Activated naive CD4-positive, alpha-beta T cell treated with anti-CD3 and anti-CD28 coated beads, Interleukin-2, amount 50 U/mL, for 24 hours (primary cell): Measurements from ENCODE around the gene MPEG1.

Source experiments
- H3K27ac Mint-ChIP-seq: one replicate; pipeline ENCODE4 v1.8.0; 2021; ENCODE audit warnings: mild to moderate bottlenecking, mixed read lengths
- H3K27me3 Mint-ChIP-seq: one replicate; pipeline ENCODE4 v1.8.0; 2021; ENCODE audit warnings: mixed read lengths
- H3K36me3 Mint-ChIP-seq: one replicate; pipeline ENCODE4 v1.8.0; 2021; ENCODE audit warnings: mixed read lengths
- H3K4me1 Mint-ChIP-seq: one replicate; pipeline ENCODE4 v1.8.0; 2021; ENCODE audit warnings: mixed read lengths
- H3K4me3 Mint-ChIP-seq: one replicate; pipeline ENCODE4 v1.8.0; 2021; ENCODE audit warnings: mild to moderate bottlenecking, mixed read lengths
- H3K9me3 Mint-ChIP-seq: one replicate; pipeline ENCODE4 v1.8.0; 2021; ENCODE audit warnings: mixed read lengths

The MPEG1 gene, protein sequence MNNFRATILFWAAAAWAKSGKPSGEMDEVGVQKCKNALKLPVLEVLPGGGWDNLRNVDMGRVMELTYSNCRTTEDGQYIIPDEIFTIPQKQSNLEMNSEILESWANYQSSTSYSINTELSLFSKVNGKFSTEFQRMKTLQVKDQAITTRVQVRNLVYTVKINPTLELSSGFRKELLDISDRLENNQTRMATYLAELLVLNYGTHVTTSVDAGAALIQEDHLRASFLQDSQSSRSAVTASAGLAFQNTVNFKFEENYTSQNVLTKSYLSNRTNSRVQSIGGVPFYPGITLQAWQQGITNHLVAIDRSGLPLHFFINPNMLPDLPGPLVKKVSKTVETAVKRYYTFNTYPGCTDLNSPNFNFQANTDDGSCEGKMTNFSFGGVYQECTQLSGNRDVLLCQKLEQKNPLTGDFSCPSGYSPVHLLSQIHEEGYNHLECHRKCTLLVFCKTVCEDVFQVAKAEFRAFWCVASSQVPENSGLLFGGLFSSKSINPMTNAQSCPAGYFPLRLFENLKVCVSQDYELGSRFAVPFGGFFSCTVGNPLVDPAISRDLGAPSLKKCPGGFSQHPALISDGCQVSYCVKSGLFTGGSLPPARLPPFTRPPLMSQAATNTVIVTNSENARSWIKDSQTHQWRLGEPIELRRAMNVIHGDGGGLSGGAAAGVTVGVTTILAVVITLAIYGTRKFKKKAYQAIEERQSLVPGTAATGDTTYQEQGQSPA

DNA sequence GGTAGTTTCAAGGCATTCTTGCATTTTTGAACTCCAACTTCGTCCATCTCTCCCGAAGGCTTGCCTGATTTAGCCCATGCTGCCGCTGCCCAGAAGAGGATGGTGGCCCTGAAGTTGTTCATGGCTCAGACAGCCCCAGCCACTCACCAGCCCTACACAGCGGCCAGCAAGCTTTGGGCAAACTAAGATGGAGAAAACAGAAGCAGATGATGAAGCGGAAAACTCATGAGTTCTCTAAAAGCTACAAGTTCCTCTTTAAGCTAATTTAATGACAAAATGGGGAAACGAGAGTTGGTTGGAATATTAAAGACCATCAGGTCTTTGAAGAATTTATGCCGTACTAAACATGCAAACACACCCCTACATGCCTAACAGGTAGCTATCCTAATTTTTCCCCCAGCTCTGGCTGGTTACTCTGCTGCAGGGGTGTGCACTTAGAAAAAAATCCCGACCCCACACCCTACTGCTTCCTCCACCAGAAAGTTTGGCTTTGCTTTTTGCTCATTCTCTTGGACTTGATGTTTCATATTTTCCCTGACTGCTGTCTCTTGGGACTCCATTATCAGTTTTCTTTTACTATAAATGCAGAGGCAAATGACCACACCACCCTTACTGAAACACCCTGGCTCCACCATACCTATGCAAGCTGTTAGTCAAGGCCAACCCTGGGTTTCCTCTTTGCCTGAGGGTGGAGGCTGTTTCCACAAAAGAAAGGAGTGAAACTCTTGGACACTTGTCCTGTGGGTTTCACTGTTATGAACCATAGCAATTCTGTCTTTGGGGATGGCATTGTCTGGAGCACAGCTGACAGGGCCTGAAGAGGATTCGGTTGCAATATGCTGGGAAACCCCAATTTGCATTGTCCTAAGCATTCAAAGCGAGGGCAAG, at the start of gene MPEG1:
MPEG1 (minus strand) TSS at position 184 of the 888 bp plus-strand sequence; CDS start at position 122, 62 bp downstream.
- Mint-ChIP-seq H3K9me3 (no peaks in the 10 kb centered on the region), H3K4me3 (no peak within 1 kb of the TSS), H3K4me1 (peaks cover 29% of the 10 kb centered on the region), H3K36me3 (no peaks in the 10 kb centered on the region), H3K27ac (no peak within 1 kb of the TSS), H3K27me3 (peaks cover 5% of the 10 kb centered on the region)

DNA sequence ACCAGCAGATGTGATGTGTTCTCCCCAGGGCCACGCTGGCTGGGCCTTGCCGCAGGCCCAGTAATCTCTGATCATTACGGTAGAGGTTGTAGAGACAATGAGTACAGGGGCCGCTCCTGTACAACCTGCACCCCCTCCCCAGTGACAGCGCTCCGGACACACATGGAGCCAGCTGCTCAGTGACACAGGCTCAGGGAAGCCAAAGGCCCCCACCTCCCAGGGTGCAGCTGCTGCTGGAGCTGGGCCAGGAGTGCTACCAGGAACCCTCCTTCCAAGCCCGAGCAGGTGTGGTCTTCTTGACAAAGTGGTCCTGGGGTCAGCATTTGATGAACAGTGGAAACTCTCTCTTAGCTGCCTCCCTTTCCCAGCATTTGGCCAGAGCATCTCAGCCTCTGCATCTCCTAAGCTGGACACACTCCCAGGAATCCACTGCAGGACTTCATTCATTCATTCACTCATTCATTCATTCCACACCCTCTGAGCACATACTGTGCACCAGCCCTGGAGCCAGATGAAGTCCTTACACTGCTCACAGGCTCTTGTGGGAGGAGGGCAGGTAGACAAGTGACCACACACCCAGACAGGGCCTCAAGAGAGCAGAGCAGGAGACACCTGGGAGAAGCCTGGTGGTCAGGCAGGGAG, 49.6 kb upstream of the MPEG1 start:
- Mint-ChIP-seq H3K36me3 (no peaks in the 10 kb centered on the region), H3K4me1 (no peaks in the 10 kb centered on the region), H3K9me3 (no peaks in the 10 kb centered on the region)

DNA sequence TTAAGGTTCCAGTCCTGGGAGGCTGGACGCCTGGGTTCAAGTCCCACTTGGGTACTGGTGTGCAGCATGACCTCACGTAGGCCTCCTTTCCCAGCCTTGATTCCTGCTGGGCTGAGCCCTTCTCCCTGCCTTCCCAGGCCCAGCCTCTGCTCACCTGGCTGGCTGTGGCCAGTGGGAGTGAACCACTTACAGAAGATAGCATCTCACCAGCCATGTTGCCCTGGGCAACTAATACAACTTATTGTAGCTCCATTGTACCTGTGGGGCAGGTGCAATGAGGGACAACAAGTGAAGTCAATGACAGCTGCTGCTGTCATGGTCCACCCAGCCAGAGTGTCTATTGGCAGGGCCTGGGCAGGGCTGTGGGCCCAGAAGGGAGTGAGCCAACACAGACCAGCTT, 48.4 kb upstream of the MPEG1 start:
- Mint-ChIP-seq H3K27me3 (no peaks in the 10 kb centered on the region), H3K4me1 (no peaks in the 10 kb centered on the region), H3K9me3 (no peaks in the 10 kb centered on the region), H3K27ac (no peak overlapping the region), H3K4me3 (no peak overlapping the region), H3K36me3 (no peaks in the 10 kb centered on the region)

More for the DNA sequence above, 49.6 kb upstream of the MPEG1 start:
- H3K27ac Mint-ChIP-seq, result no peak overlapping the region
- no peaks in the 10 kb centered on the region for H3K27me3 Mint-ChIP-seq
- H3K4me3 Mint-ChIP-seq, result no peak overlapping the region

DNA sequence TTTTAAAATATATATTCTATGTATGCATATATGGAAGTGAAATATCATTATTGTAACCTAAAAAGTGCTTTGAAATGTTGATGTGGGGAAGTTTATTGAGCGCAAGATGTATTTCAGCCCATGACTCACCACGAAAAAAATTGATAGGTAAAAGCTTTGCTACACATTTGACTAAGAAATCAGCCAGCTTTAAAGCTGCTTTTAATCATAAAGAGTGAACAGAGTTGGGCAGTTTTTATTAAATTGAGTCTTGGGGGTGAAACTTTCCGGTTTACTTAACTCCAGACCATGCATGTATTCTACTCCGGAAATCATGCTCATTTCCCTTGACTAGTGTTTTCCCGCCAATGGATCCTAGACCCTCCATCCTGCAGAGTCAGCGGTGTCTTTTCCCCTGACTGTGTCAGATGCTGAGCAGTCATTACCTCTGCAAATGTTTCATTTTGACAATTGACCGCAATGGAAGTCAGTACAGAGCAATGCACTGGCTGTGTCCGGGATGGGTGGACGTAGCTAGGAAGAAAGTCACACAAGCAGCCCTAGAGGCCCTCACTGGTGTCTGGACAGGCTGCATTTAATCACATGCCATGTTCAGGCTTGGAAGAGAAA, 47.2 kb upstream of the MPEG1 start:
- H3K27me3 Mint-ChIP-seq, result no peaks in the 10 kb centered on the region
- no peak overlapping the region for H3K27ac Mint-ChIP-seq
- H3K9me3 Mint-ChIP-seq, result no peaks in the 10 kb centered on the region
- no peak overlapping the region for H3K4me3 Mint-ChIP-seq
- no peaks in the 10 kb centered on the region for H3K4me1 Mint-ChIP-seq
- no peaks in the 10 kb centered on the region for H3K36me3 Mint-ChIP-seq

DNA sequence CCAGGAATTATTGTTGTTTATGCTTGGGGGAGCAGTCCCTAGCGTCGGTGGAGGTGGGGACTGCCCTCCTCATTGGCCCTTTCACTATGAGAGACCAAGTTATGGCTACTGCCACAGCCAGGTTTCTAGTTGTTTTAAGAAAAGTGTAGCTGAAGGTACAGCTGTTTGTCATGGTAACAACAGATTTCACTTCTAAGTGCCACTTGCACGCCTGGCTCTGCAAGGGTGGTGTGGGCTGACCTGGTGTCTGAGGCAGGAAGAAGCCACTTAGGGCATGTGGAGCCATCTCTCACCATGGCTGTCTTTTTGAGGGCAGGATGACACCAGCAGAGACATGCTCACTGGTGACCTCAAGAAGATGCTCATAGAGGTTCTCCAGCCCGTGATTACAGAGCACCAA, 46.3 kb upstream of the MPEG1 start:
- no peaks in the 10 kb centered on the region for H3K9me3 Mint-ChIP-seq
- H3K27me3 Mint-ChIP-seq, result no peaks in the 10 kb centered on the region
- H3K36me3 Mint-ChIP-seq, result no peaks in the 10 kb centered on the region
- H3K4me1 Mint-ChIP-seq, result no peaks in the 10 kb centered on the region
- no peak overlapping the region for H3K4me3 Mint-ChIP-seq
- H3K27ac Mint-ChIP-seq, result no peak overlapping the region

DNA sequence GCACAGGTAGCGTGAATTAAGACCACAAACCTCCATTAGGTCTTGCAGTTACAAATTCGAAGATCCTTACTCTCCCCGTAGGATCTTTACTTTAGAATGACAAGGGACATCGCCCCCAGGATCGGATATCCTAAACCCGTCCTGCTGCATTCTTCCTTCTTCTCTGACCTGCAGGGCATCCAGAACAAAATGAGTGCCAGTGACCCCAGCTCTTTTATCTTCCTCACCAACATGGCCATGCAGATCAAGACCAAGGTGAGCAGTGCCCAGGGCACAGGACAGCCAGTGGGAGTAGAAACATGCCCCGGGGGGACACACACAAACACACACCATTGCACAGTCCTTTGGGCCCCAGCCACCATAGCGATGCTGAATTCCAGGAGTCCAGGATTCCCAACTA, 42.6 kb upstream of the MPEG1 start:
- Mint-ChIP-seq H3K36me3 (no peaks in the 10 kb centered on the region), H3K4me1 (no peaks in the 10 kb centered on the region), H3K27me3 (no peaks in the 10 kb centered on the region), H3K9me3 (no peaks in the 10 kb centered on the region), H3K4me3 (no peak overlapping the region), H3K27ac (no peak overlapping the region)

DNA sequence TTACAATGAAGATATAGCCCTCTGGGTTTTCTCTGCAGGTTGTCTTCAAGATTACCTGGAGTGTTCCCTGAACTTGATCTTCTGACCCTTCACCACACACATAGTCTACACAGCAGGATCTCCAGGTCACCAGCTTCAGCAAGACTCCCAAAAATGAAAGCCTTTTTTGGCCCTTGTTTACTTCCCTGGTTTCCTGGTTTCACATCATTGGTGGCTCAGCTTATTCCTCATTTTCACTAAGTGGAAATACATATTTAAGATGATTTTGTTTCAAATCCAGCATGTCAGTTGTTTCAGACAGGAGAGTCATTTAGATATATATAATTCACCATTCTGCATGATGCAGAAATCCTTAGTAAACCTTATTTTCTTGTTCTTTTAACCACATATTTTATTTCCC, 41.6 kb upstream of the MPEG1 start:
- Mint-ChIP-seq H3K27me3 (no peaks in the 10 kb centered on the region), H3K36me3 (no peaks in the 10 kb centered on the region), H3K27ac (no peak overlapping the region), H3K9me3 (no peaks in the 10 kb centered on the region), H3K4me1 (no peaks in the 10 kb centered on the region), H3K4me3 (no peak overlapping the region)

DNA sequence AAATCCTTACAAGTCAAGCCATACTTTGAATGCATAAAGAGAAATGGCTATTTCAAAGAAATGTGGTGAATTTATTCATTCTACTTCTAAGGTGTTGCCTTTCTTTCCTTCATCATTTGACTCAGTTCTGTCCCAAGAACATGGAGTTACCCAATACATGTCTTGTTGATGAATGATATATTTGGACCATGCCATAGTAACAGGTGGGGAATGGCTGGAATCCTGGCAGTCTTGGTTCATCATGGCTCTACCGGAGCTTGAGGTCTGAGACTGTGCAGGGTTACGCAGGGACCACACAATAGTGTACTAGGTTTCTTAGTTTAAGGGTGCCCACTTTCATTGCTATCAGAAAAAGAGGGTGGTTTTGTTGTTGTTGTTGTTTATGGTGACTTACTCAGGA, 40.3 kb upstream of the MPEG1 start:
- Mint-ChIP-seq H3K4me1 (peaks cover 10% of the 10 kb centered on the region), H3K27me3 (no peaks in the 10 kb centered on the region), H3K36me3 (no peaks in the 10 kb centered on the region), H3K4me3 (no peak overlapping the region), H3K27ac (no peak overlapping the region), H3K9me3 (no peaks in the 10 kb centered on the region)

DNA sequence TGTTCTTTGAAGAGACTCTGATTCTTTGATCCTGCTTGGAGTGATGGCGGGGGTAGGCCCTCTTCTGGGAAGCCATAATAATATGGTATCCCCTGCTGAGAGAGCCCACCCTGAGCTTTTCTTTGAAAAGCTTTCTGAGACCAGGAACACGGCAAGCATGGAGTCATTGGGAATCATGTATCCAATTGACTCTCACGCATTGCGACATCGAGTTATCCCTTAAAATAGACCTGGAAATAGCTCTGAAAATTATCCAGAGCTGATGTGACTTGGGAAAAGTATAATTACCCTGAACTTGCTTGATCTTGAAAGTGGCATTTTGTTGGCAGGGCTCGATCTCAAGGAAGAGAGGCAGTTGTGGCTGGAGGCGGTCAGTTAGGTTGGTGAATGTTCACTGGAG, 36.8 kb upstream of the MPEG1 start:
- Mint-ChIP-seq H3K27me3 (peaks cover under 1% of the 10 kb centered on the region), H3K36me3 (no peaks in the 10 kb centered on the region), H3K27ac (no peak overlapping the region), H3K4me1 (peaks cover 24% of the 10 kb centered on the region), H3K4me3 (no peak overlapping the region), H3K9me3 (no peaks in the 10 kb centered on the region)

DNA sequence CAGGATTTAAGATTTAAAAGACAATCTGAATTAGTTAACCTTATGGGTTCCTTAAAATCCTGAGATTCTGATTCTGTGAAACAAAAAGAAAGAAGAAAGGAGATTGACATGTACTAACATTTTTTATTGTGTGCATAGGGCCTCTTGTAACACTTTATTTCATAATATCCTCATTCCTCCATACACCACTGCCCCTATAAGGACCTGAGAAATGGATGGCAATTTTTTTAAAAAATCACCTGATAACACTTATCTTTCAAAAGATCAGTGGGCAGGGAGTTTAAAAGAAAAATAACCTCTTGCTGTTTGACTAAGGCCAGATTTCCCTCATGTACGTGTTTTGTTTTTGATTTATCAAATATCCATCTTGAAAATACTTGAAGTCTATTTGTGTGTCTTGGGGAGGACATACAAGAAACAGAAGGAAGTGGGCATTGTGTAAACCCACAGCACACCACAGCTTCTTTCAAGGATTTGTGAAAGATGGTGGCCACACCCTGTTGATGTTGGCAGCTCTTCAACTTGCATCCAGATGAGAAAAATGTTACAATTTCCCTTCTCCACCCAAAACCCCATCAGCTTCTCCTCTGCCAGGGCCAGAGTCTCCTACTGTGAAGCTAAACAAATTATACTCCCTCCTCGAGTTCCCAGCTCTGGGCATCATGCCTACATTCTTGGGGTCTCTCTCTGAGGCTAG, 35.0 kb upstream of the MPEG1 start:
- Mint-ChIP-seq H3K4me1 (peaks cover 24% of the 10 kb centered on the region), H3K36me3 (no peaks in the 10 kb centered on the region), H3K27ac (no peak overlapping the region), H3K27me3 (peaks cover 1% of the 10 kb centered on the region), H3K4me3 (no peak overlapping the region), H3K9me3 (no peaks in the 10 kb centered on the region)

DNA sequence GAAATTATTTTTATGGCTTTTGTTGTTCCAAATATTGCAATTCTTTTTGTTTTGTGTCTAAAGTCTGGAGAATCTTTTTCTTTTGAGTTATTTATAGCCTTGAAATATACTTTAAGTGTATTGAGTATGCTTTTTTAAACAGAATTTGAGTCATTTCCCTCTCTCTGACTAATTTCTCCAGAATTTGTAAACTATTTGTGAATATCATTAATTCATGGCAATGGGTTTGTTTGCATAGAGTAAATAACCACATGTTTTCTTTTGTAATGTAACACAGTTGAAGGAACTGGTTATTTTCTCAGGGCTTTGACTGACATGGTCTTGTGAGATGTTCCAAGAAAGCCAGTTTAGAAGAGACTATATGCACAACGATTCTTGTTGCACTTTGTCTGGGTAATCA, 30.9 kb upstream of the MPEG1 start:
- peaks cover 2% of the 10 kb centered on the region for H3K36me3 Mint-ChIP-seq
- peaks cover 1% of the 10 kb centered on the region for H3K27me3 Mint-ChIP-seq
- peaks cover 6% of the 10 kb centered on the region for H3K9me3 Mint-ChIP-seq

DNA sequence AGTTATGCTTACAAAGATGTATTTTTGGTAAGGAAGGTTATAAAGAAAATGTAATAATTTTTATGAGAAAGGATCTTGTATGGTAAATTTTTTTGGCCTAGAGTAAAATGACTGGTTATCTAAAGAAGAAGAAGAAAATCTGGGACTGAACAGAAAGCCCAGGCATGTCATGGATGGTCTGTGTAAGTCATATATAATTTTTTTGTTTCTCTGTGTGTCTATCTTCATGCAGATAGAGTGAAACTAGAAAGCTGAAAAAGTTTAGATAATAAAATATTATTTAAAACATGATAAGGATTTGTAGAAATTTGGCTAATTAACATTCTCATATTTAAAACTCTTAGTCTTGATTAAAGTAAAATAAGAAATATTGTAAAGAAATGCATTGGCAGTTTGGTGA, 27.6 kb upstream of the MPEG1 start:
- no peak overlapping the region for H3K27ac Mint-ChIP-seq

More for the DNA sequence above, 30.9 kb upstream of the MPEG1 start:
- Mint-ChIP-seq H3K4me1 (peaks cover 21% of the 10 kb centered on the region), H3K4me3 (no peak overlapping the region), H3K27ac (no peak overlapping the region)

DNA sequence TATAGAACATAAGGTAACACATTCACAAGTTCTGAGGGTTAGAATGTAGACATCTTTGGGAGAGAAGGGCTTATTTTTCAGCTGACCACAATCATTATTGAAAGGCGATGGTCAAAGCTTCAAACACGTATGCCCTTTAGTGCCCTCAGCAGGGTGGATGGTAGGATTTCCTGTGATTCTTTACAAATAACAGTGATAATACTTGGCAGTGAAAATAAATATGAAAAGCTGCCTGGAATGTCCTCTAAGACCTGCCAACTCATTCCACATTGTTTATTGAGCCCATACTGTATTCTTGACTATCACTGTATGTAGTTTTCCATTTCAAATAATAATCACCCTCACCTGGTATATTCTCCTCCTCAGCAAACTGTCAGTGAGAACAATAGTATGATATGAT, 13.7 kb upstream of the MPEG1 start:
- Mint-ChIP-seq H3K27ac (no peak overlapping the region), H3K4me3 (no peak overlapping the region), H3K36me3 (peaks cover 3% of the 10 kb centered on the region), H3K4me1 (peaks cover 6% of the 10 kb centered on the region), H3K27me3 (peaks cover 10% of the 10 kb centered on the region), H3K9me3 (peaks cover 5% of the 10 kb centered on the region)

More for the DNA sequence above, 27.6 kb upstream of the MPEG1 start:
- Mint-ChIP-seq H3K9me3 (peaks cover 18% of the 10 kb centered on the region), H3K36me3 (peaks cover 2% of the 10 kb centered on the region), H3K4me1 (no peaks in the 10 kb centered on the region), H3K4me3 (no peak overlapping the region), H3K27me3 (peaks cover 5% of the 10 kb centered on the region)

DNA sequence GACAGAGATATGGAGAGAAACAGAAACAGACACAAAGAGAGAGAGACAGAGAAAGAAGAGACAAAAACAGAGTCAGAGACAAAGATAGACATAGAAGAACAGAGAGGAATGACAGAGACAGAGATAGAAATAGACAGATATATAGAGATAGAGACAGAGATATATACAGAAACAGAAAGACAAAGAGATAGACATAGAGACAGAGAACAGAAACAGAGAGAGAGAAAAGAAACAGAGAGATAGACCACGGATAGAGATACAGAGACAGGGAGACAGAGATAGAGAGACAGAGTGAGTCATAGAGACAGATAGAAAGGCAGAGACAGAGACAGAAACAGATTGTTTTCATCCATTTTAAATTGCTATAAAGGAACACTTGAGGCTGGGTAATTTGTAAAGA, 12.3 kb upstream of the MPEG1 start:
- H3K27me3 Mint-ChIP-seq, result peaks cover 3% of the 10 kb centered on the region
- no peak overlapping the region for H3K4me3 Mint-ChIP-seq
- H3K4me1 Mint-ChIP-seq, result peaks cover 6% of the 10 kb centered on the region
- no peak overlapping the region for H3K27ac Mint-ChIP-seq
- H3K9me3 Mint-ChIP-seq, result no peaks in the 10 kb centered on the region
- H3K36me3 Mint-ChIP-seq, result no peaks in the 10 kb centered on the region
